DMS 273 (cell line): ENCODE data around the gene CEPT1.
"Not testable (repeated sequence)": the region's sequence is repeated elsewhere in the genome, so short reads cannot be mapped to it uniquely, and the experiment has no call there.

Experiments
- DNase-seq: peaks from one replicate; lab custom pipeline; 2025; ENCODE audit not compliant: unreplicated experiment; lab: John Stamatoyannopoulos, UW

The CEPT1 gene

GRCh38 chr1:111208921-111209320, 68.9 kb downstream of the CEPT1 start:
- no peak for DNase-seq

DNA sequence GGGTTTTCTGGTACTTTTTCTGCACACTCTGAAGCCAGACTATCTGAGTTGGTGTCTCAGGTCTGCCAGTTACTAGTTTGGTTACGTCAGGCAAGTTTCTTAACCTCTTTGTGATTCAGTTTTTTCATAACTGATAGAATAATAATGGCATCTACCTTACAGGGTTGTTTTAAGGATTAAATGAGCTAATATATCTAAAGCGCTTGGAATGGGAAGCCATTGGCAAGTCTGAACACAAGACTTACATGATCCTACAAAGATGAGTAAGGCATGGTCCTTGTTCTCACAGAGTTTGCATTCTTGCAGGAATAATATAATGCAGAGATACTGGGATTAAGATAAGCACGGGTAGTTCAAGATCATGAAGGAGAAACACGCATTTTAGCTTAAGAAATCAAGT, 69.6 kb downstream of the CEPT1 start:
- no peak for DNase-seq

DNA sequence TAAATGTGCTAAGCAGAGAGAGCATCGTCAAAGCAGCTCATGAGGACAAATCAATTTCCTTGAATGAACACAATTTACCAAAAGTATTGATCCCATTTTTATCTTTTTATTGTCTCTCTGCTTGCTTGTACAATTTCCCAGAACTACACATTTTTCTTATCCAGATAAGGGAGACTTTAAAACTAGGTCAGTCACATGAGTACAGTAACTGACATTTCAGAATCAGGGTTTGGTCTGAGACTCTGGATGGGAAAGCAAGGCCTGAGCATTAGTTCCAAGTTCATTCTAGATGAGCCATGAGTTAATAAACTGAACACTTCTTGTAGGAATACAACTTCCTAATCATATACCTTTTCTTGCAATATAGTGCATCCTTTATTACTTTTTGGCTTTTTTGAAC, 71.9 kb downstream of the CEPT1 start:
- DNase-seq: no peak

GRCh38 chr1:111212634-111213335, 72.8 kb downstream of the CEPT1 start:
- no peak for DNase-seq

GRCh38 chr1:111213412-111213811, 73.4 kb downstream of the CEPT1 start:
- no peak for DNase-seq

- no peak for DNase-seq
Measured at GRCh38 chr1:111214074-111214801, 74.2 kb downstream of the CEPT1 start.

- DNase-seq: no peak
Measured at GRCh38 chr1:111214884-111215283, 74.9 kb downstream of the CEPT1 start.

DNA sequence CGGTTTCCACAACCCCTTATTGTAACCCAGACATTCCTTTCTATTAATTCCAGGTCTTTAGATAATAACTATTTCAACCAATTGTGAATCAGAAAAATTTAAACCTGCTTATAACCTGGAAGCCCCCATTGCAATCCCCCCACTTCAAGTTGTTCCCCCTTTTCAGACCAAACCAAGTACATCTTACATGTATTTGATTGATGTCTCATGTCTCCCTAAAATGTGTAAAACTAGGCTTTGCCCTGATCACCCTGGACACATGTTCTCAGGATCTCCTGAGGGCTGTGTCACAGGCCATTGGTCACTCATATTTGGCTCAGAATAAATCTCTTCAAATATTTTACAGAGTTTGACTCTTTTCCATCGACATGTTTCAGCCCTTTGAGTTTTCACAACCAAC, 75.3 kb downstream of the CEPT1 start:
- not testable (repeated sequence) for DNase-seq

DNA sequence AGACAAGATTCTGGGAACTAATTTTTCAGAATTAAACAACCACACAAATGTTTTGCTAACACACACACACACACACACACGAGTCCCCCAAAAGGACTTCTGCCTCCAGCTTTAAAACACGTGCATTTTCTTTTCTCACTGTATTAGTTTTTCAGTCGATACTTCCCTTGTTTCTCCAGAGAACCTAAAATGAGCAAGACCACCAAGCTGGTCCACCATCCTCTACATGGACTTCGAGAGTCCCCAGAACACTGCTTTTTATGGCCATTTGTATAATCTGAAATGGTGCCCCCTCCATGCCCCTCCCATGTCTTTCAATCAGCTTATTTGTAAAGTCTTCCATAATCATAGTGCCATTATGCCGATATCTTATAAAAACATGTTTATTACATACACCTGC, 76.7 kb downstream of the CEPT1 start:
- no peak for DNase-seq

DNA sequence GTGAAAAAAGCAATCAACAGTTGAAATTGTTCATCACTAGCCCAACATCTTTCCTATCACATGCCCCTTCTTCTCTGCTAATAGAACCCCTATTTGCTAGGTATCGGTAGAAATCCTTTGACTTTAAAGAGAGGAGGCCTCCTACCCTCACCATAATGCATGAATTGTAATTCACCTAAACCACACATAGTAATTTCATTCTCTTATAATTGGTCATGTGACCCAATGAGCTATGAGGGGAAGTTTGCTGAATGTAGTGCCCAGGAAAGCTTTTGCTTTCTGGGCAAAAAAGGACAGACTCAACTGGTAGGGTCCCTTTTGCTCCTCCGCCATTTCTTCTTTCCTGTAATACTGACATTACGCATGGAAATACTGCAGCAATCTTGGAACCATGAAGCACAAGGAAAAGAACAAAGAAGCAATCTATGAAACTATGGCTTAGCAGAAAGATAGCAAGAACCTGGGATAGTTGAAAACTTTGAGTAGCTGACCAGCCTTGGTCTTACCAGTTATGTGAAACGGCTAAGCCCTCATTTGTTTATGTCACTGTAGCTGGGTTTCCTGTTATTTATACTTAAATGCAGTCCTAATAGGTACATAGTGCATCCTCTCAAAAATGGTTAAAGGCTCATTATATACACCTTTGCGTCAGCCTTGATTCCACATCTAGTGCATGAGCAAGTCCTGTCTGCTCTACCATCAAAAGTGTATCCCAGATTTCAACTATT, 77.3 kb downstream of the CEPT1 start:
- no peak for DNase-seq

GRCh38 chr1:111218701-111219556, 78.9 kb downstream of the CEPT1 start:
- DNase-seq: no peak

GRCh38 chr1:111219557-111220286, 79.7 kb downstream of the CEPT1 start:
- DNase-seq: no peak

DNA sequence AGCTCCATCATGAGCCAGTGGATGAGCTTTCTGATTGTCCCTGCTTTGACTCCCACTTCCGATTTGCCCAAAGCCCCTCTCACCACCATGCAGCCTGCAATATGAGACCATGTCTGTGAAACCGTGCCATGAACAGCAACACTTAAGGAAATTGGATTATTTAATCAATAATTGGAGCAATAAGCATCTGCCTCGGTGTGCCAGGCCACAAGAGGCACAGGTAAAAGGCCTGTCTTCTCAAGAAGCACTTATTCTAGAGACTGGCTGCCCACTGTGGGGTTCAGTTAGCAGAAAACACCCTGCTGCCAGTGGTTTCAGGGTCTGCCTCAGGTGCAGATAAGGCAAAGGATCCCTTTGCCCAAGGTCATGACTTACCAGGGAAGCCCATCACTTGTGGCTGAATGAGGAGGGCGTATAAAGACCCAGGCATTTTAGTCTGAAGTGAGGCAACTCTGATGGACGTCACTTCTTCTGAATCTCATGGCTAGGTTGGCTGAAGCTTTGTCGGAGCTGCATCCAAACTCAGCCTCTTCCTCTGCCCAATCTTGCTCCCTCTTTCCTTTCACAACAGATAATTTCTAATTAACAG, 80.4 kb downstream of the CEPT1 start:
- no peak for DNase-seq

GRCh38 chr1:111221276-111221632, 81.2 kb downstream of the CEPT1 start:
- no peak for DNase-seq

DNA sequence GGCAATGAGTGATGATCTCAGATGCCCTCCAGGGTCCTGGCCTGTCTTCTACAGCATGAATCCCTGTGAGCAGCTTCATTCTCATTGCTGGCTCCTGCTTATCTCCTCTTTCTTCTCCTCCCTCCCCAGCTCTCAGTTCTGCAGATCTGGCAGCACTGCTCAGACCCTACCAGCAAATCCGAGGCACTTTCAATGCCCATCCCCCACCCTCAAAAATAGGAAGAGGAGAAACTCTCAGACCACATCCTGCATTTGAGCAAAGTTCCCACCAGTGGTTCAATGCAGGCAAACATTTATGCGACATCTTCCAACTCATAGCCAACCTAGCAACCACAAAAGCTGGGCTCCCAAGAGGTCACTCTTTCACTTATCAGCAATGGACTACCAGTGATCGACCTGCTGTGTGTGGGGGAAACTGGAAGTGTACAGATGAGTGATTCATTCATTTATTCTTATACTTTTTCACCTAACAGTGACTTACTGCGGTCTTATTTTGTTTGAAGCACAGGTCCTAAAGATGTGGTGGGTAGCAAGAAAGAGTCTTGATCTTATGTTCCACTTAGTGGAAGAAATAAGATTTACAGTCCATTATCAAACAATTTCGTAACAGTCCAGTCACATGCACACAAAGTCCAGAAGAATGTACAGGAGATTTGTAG, 81.7 kb downstream of the CEPT1 start:
- no peak for DNase-seq

GRCh38 chr1:111222308-111223125, 82.5 kb downstream of the CEPT1 start:
- DNase-seq: peak; percentile 81

DNA sequence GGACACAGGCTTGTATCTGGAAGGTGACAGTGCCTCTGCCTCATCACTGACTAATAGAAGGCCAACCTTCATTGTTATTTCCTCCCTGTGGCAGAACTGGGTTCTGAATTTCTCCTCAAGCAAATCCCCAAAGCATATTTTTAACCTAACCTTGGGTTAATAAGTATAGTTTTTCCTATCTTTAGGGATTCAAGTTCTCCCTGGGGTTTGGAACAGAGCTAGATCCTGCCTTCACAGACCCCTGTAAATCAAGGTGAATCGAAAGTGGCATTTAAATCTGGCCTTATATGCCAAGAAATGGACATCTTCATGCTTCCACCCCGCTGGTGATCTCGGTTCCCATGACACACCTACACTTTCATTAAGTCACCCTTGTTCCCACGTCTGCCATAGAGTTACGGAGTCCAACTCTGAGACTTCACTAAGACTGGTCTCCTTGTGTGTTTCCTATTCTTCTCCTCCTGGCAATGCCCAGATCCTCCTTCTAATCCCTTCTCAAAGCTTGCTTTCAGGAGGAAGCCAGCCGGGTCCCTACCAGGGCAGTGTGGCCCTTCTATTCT, 83.2 kb downstream of the CEPT1 start:
- DNase-seq: no peak

DNA sequence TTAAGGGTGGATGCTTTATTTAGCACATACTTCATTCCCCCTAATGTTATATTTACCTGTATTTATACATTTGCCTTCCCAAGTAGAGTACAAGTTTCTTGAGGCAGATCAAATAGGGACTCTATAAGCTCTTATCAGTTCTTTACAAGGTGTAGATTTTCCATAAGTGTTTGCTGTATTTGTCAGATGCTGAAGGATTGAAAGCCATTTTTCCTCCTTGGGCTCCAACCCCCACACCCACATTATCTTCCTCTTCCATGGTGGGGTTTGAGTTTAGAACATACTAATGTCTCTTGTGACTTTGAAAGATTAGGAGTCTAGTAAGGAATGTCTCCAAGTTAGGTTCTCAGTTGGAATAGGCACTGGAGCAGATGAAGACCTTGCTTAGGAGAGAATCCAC, 85.1 kb downstream of the CEPT1 start:
- DNase-seq: no peak
